SKM-1 (cell line): ENCODE measurements around the gene DLG2.
"Not testable (repeated sequence)": the region's sequence is repeated elsewhere in the genome, so short reads cannot be mapped to it uniquely, and the experiment has no call there.

Source experiments
- DNase-seq: peaks from one replicate; lab custom pipeline; 2025; ENCODE audit not compliant: unreplicated experiment; lab: John Stamatoyannopoulos, UW

Gene DLG2

DNA sequence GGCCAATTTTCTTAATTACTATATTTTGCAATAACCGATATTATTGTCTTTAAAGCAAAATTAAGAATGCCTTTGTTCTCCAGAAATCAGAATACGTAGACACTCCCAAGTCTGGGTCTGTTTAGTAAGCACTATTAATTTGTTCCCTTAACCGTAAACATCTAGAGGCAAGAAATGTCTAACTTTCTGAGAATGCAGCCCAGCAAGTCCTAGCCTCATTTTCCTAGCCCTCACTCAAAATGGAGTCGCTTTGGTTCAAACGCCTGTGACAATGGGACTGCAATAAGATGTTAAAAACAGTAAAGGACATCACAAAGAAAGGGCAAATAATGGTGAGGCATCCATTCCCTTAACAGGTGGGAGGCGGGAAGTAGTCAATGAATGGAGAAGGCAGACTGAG, 280.7 kb downstream of the DLG2 start:
- no peak for DNase-seq

GRCh38 chr11:85340846-85341245, 286.3 kb downstream of the DLG2 start:
- DNase-seq = not testable (repeated sequence)

DNA sequence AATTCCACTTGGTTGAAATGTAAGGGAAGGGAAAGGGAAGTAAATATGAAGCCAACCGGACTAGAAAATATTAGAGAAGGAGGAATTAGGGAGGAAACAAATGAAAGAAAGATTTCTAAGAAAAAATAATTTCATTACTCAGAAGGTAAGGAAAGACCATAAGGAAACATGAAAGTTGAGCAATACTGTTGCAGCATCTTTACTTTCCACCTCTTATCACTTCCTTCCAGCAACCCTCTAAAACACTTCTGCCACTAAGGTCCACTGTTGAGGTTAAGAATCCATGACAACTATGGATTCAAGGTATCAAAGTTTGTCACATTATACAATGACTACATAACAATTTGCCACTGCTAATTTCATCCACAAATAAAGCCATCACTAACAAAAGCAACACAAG, 308.6 kb downstream of the DLG2 start:
- peak; percentile 43 for DNase-seq

DNA sequence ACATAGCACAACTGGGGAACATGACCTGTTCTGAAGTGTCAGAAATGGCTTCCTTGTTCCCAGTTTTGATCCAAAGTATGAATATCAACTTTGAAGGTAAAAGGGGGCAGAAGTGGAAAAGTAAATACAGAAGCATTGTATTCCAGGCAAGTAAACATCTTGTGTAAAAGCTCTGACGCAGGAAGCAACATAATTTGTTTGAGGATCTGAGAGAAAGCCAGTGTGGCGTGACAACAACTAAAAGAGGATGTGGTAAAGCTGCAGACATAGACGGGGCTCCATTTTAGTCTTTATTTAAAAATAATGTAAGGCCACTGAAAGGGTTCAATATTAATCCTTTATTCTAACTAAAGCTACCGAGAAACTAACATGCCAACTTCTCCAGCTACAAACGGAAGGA, 310.2 kb downstream of the DLG2 start:
- peak; percentile 9 for DNase-seq

- no peak for DNase-seq
These were observed 313.4 kb downstream of the DLG2 start for GRCh38 chr11:85313741-85314140.

- DNase-seq = no peak
These were observed 316.7 kb downstream of the DLG2 start for GRCh38 chr11:85310479-85310878.

DNA sequence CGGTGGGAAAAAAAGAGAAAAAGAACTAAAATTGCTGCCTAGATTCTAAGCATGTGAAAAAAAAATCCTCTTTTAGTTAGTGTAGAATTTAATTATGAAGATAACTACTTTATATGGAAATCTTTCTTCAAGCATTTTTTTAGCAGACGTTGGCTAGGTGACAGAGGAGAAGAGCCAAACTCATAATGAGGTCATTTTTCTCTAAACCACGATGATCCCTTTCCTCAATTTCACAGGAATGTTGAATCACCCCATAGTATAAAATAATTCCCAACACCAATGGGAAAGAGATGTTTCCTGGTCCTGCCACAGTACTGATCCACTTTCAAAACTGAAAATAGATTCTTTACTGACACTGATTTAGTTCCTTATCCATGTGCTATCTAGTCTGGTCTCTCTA, 319.8 kb downstream of the DLG2 start:
- DNase-seq = no peak

- DNase-seq = no peak
These were observed 325.1 kb downstream of the DLG2 start for GRCh38 chr11:85301895-85302678.

DNA sequence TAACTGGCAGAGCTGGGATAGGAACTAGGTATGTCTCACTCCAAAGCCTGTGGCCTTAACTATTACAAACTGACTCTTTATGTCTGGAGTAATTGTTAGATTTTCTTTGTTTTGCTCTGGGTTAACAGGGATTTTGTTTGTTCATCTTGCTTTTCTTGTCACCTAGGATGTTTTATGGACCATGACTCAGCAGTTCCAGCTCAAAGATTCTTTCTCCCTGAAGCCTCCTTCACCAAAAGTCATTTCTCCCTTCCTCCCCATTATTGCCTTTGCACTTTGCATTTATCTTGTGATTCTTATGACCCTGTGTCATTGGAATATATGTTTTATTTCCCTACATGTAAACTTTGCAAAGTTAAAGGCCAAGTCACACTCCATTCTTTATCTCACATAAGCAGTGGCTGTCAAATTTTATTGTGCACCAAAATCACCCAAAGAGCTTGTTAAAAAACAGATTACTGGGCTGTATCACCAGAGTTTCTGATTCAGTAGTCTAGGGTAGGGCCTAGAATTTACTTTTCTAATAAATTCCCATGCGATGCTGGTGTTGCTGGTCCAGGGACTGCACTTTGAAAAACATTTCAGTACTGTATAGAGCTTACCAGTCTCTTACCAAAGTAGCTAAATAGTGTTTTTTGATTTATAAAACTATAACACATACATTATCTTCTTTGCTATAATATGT, 327.7 kb downstream of the DLG2 start:
- no peak for DNase-seq

DNA sequence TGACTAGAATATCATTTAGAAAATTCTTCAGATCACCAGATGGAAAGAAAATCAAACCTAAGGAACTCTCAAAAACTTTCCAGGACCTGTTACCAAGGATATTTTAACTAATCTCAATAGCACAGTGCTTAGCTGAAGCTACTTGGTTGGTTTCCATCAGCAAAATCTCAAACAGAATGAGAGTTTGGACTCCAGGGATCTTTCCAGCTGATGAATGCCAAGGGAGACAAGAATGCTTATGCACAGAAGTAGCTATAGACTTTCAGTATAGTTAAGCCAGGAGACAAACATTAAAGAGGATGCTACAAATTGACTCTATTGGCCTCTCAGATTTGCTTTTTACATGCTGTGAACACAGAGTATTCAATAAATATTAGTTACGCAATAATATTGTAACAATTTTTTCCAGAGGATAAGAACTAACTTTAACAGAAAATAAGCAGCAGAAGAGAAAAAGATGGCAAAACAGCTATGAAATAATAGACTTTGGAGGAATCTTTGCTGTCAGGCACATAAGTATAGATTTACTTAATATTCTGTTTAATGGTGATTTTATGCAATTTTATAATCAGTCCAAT, 331.4 kb downstream of the DLG2 start:
- DNase-seq = no peak

GRCh38 chr11:85281550-85281949, 345.6 kb downstream of the DLG2 start:
- peak; percentile 9 for DNase-seq

DNA sequence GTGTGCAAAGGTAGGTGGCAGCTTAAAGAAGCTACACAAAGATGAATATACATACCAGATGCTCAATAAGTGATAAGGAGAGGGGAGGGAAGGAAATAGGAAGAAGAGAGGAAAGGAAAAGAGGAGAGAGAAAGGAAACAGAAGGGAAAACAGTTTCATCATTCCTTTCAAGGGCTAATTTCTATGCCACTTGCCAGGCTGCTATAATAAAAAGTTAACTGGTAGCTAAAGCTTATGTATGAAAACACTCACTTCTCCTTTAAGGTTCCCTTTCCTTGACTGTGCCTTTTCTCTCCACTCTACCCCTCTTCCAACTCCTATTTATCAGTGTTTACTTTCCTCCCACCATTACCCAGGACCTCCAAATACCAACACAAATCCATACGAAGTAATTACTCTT, 347.9 kb downstream of the DLG2 start:
- no peak for DNase-seq

GRCh38 chr11:85277693-85278092, 349.5 kb downstream of the DLG2 start:
- DNase-seq = no peak

DNA sequence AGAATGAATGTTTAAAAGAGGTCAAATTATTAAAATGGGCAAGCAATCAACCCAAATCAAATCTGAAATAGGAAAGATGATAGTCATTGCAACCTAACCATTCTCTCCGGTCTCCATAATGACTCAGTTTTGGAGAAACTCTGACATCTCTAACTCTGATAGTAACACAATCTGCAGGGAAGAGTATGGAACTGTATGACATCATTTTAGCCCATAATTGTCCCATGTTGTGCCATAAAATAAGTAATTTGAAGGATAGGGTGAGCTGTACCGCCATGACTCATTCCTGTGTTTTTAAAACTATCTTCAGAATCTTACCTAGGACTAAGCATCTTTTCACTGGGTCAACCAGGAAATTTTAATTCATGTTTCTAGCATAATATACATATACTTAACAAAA, 350.8 kb downstream of the DLG2 start:
- no peak for DNase-seq

- DNase-seq = not testable (repeated sequence)
These were observed 356.8 kb downstream of the DLG2 start for GRCh38 chr11:85270315-85270714.

DNA sequence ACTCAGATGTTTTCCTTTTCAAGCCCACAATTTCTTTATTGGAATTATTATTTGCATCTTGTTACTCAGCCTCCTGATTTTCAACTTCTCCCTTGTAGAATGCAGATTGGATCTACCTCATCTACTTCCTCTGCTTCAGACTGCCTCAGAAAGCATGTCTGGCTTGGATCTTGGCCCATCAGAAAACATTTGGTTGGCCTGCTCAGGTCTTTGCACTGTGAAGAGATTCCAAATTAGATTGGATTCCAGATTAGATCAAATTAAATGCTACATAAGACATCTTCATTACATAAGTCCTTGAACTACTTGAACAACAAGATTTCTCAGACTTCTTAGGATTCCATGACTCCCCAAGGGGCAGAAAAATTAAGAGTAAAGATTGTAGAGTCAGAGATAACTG, 358.0 kb downstream of the DLG2 start:
- no peak for DNase-seq

- no peak for DNase-seq
These were observed 360.5 kb downstream of the DLG2 start for GRCh38 chr11:85266646-85267045.

GRCh38 chr11:85263328-85263727, 363.8 kb downstream of the DLG2 start:
- DNase-seq = no peak

DNA sequence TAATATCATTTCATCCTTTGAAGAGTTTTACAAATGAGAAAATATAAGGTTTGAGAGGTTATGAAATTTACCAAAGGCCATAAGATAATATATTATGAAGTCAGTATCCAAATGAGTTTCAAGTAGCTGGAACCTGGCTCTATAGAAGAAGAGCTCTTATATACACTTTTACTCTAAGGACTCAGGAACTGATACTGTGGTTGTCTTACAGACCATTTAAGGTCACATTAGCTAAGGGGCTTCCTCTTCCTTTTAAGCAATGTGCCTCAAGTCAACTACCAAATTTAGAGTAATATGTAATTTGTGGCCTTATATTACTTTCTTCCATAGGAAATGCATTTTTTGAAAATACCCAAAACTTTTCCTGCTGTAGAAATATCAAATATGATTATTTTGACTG, 369.3 kb downstream of the DLG2 start:
- no peak for DNase-seq

DNA sequence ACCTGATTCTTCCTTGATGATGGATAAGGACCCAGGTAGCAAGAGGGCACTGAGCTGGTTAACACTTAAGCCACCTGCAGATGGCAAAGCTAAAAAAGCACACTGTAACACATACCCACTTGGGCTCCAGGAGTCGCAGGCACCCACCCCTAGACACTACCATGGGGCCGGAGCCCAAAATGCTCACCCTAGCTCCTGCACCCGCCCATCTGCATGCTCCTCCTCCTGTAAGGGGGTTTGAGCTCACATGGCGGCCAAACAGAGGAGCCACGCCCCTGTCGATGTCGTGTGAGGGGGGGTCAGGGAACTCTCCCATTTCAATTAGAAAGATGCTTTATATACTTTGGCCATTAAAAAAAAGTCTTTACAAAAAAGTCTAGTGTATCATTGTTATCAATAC, 370.7 kb downstream of the DLG2 start:
- DNase-seq = no peak

GRCh38 chr11:85249482-85249881, 377.7 kb downstream of the DLG2 start:
- DNase-seq = no peak

GRCh38 chr11:85247797-85248196, 379.3 kb downstream of the DLG2 start:
- DNase-seq = no peak
